ENCODE measurements around the gene MITF.

DNA sequence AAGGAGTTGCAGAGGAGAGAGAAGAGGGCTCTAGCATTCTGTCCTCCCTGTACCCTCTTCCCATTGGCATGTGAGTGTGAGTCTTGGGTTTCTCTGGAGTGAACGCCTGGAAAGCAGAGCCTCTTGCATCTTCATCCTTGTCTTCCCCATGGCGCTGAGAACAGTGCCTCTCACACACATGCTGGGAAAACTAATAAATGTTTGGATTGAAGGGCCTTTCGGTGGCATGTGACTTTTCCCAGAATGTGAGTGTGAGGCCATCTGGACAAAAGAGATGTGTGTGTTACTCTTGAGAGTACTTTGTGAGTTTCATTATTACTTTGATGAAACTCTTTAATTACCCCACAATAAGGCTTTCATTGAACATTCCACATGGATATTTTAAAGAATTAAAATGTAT is 122.3 kb downstream of the MITF start:
- TF ChIP-seq BHLHE40 (IDR thresholded peaks at IDR 0.05; ENCODE audit: low read depth, low read length) (no peak), SMC3 (IDR thresholded peaks at IDR 0.05; ENCODE audit: low read depth, low read length) (no peak), CEBPB (IDR thresholded peaks at IDR 0.05; ENCODE audit: low read depth, low read length) (no peak), POLR2A (IDR thresholded peaks at IDR 0.05; ENCODE audit: low read depth, low read length) (no peak), FOS (IDR thresholded peaks at IDR 0.05; ENCODE audit: low read depth, low read length) (no peak), MAFK (IDR thresholded peaks at IDR 0.05; ENCODE audit: low read depth, low read length) (no peak), MXI1 (IDR thresholded peaks at IDR 0.05; ENCODE audit: borderline replicate concordance, low read depth, low read length) (no peak), RFX5 (IDR thresholded peaks at IDR 0.05; ENCODE audit: low read depth, low read length) (no peak), RAD21 (IDR thresholded peaks at IDR 0.05; ENCODE audit: low read length) (no peak), RCOR1 (IDR thresholded peaks at IDR 0.05; ENCODE audit: insufficient replicate concordance, low read length) (no peak), MAZ (IDR thresholded peaks at IDR 0.05; ENCODE audit: borderline replicate concordance, low read depth, low read length) (no peak)
- TF ChIP-seq, protein P1, sequence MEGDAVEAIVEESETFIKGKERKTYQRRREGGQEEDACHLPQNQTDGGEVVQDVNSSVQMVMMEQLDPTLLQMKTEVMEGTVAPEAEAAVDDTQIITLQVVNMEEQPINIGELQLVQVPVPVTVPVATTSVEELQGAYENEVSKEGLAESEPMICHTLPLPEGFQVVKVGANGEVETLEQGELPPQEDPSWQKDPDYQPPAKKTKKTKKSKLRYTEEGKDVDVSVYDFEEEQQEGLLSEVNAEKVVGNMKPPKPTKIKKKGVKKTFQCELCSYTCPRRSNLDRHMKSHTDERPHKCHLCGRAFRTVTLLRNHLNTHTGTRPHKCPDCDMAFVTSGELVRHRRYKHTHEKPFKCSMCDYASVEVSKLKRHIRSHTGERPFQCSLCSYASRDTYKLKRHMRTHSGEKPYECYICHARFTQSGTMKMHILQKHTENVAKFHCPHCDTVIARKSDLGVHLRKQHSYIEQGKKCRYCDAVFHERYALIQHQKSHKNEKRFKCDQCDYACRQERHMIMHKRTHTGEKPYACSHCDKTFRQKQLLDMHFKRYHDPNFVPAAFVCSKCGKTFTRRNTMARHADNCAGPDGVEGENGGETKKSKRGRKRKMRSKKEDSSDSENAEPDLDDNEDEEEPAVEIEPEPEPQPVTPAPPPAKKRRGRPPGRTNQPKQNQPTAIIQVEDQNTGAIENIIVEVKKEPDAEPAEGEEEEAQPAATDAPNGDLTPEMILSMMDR (conservative IDR thresholded peaks at IDR 0.05; ENCODE audit: low read depth, low read length): no peak
- TF ChIP-seq, protein P2, sequence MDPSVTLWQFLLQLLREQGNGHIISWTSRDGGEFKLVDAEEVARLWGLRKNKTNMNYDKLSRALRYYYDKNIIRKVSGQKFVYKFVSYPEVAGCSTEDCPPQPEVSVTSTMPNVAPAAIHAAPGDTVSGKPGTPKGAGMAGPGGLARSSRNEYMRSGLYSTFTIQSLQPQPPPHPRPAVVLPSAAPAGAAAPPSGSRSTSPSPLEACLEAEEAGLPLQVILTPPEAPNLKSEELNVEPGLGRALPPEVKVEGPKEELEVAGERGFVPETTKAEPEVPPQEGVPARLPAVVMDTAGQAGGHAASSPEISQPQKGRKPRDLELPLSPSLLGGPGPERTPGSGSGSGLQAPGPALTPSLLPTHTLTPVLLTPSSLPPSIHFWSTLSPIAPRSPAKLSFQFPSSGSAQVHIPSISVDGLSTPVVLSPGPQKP (IDR thresholded peaks at IDR 0.05; ENCODE audit: borderline replicate concordance, low read depth, low read length): no peak

All from IMR-90 (cell line).